Mononuclear cell (primary cell): ENCODE results near the gene FOXC1. TPM values are rescaled to one million over a fixed set of nuclear protein-coding genes. Genes with fewer than 3 reads are reported as not detected.

Source experiments
- H3K27me3 ChIP-seq: 2 replicates; pipeline ENCODE4 v1.6.0; 2011; ENCODE audit warnings: low read length, control low read depth; ENCODE audit not compliant: insufficient read depth
- H3K4me1 ChIP-seq: 2 replicates; pipeline ENCODE4 v1.5.1; 2011; ENCODE audit warnings: mild to moderate bottlenecking, low read length, control low read depth; ENCODE audit not compliant: insufficient read depth
- H3K4me3 ChIP-seq: 2 replicates; pipeline ENCODE4 v1.5.1; 2011; ENCODE audit warnings: mild to moderate bottlenecking, low read length, moderate library complexity
- H3K9me3 ChIP-seq: 2 replicates; pipeline ENCODE4 v1.5.1; 2011; ENCODE audit warnings: low read depth, mild to moderate bottlenecking, control low read depth, low read length
- total RNA-seq: library from RNA; depleted of rRNA; stranded (reverse); fragments of >200 nt; gene quantifications from one replicate; pipeline ENCODE4 v1.2.3, GENCODE V29; 2012

Gene FOXC1
- total RNA-seq, 1 donor: 0.10 TPM

- peaks cover 3% of the 10 kb centered on the region for H3K4me1 ChIP-seq
- no peaks in the 10 kb centered on the region for H3K27me3 ChIP-seq
- no peaks in the 10 kb centered on the region for H3K9me3 ChIP-seq
- H3K4me3 ChIP-seq: no peak overlapping the region
Observed at GRCh38 chr6:1644516-1645060, 34.9 kb downstream of the FOXC1 start.

GRCh38 chr6:1645466-1646185, 35.9 kb downstream of the FOXC1 start:
- Histone ChIP-seq H3K4me1 (peaks cover 3% of the 10 kb centered on the region), H3K9me3 (no peaks in the 10 kb centered on the region), H3K4me3 (no peak overlapping the region), H3K27me3 (no peaks in the 10 kb centered on the region)

- Histone ChIP-seq H3K27me3 (no peaks in the 10 kb centered on the region), H3K4me3 (no peak overlapping the region), H3K9me3 (no peaks in the 10 kb centered on the region), H3K4me1 (no peaks in the 10 kb centered on the region)
Observed at GRCh38 chr6:1651362-1651761, 41.6 kb downstream of the FOXC1 start.

GRCh38 chr6:1652842-1653241, 43.1 kb downstream of the FOXC1 start:
- Histone ChIP-seq H3K4me1 (no peaks in the 10 kb centered on the region), H3K4me3 (no peak overlapping the region), H3K9me3 (no peaks in the 10 kb centered on the region), H3K27me3 (no peaks in the 10 kb centered on the region)

- H3K27me3 ChIP-seq: no peaks in the 10 kb centered on the region
- H3K9me3 ChIP-seq: no peaks in the 10 kb centered on the region
- H3K4me1 ChIP-seq: no peaks in the 10 kb centered on the region
- H3K4me3 ChIP-seq: no peak overlapping the region
Observed at GRCh38 chr6:1654054-1654453, 44.3 kb downstream of the FOXC1 start.

- H3K9me3 ChIP-seq: no peaks in the 10 kb centered on the region
- H3K4me3 ChIP-seq: no peak overlapping the region
- H3K4me1 ChIP-seq: no peaks in the 10 kb centered on the region
- H3K27me3 ChIP-seq: no peaks in the 10 kb centered on the region
Observed at GRCh38 chr6:1657116-1657770, 47.5 kb downstream of the FOXC1 start.

GRCh38 chr6:1657771-1658165, 48.1 kb downstream of the FOXC1 start:
- H3K9me3 ChIP-seq: no peaks in the 10 kb centered on the region
- H3K27me3 ChIP-seq: no peaks in the 10 kb centered on the region
- no peaks in the 10 kb centered on the region for H3K4me1 ChIP-seq
- no peak overlapping the region for H3K4me3 ChIP-seq

- Histone ChIP-seq H3K9me3 (no peaks in the 10 kb centered on the region), H3K27me3 (no peaks in the 10 kb centered on the region), H3K4me1 (no peaks in the 10 kb centered on the region), H3K4me3 (no peak overlapping the region)
Observed at GRCh38 chr6:1658212-1659005, 48.7 kb downstream of the FOXC1 start.

GRCh38 chr6:1659816-1660215, 50.1 kb downstream of the FOXC1 start:
- Histone ChIP-seq H3K4me1 (peaks cover 2% of the 10 kb centered on the region), H3K9me3 (no peaks in the 10 kb centered on the region), H3K4me3 (no peak overlapping the region), H3K27me3 (no peaks in the 10 kb centered on the region)

GRCh38 chr6:1662534-1662933, 52.8 kb downstream of the FOXC1 start:
- H3K9me3 ChIP-seq: no peaks in the 10 kb centered on the region
- peaks cover 13% of the 10 kb centered on the region for H3K4me1 ChIP-seq
- H3K4me3 ChIP-seq: no peak overlapping the region
- H3K27me3 ChIP-seq: no peaks in the 10 kb centered on the region

Other genes with a start within 250 kb of the FOXC1 start
- not detected for gene FOXF2, start 220.3 kb upstream of the FOXC1 start, total RNA-seq